ENCODE results near the gene MICAL3. TPM values are rescaled to one million over a fixed set of nuclear protein-coding genes. Genes with fewer than 3 reads are reported as not detected.
"Not testable (repeated sequence)": the region's sequence is repeated elsewhere in the genome, so short reads cannot be mapped to it uniquely, and the experiment has no call there.

Gene MICAL3
- polyA plus RNA-seq, 4 donors: 3.2 to 31.4 (median 10.0) TPM

- not testable (repeated sequence) for DNase-seq; H3K4me3 ChIP-seq (ENCODE audit: low read depth in 1 of 3, low read length in 3 of 3); H3K27ac ChIP-seq (ENCODE audit: low read depth in 1 of 3, low read length in 2 of 3); FAIRE-seq; H3K27me3 ChIP-seq (ENCODE audit: control insufficient read depth in 3 of 3, insufficient read depth in 3 of 3, low read length in 3 of 3); H3K9me3 ChIP-seq (ENCODE audit: control insufficient read depth in 2 of 2, insufficient read depth in 1 of 2, low read depth in 1 of 2, low read length in 1 of 2); H3K36me3 ChIP-seq (ENCODE audit: control insufficient read depth in 3 of 3, insufficient read depth in 2 of 3, low read depth in 1 of 3, low read length in 3 of 3)
- peaks cover 5 to 77% (median 10%) of the 10 kb centered on the region in 3 donors for H3K4me1 ChIP-seq (ENCODE audit: control insufficient read depth in 3 of 3, insufficient read depth in 2 of 3, low read depth in 1 of 3, low read length in 2 of 3)
- 81 to 95% (median 92%) methylated on average over 6 of the region's 6 CpGs for WGBS, 3 donors
Measured at GRCh38 chr22:18063715-18064114, 39.4 kb upstream of the MICAL3 start.

- Histone ChIP-seq H3K27me3 (ENCODE audit: control insufficient read depth in 3 of 3, insufficient read depth in 3 of 3, low read length in 3 of 3) (no peaks in the 10 kb centered on the region), H3K36me3 (ENCODE audit: control insufficient read depth in 3 of 3, insufficient read depth in 2 of 3, low read depth in 1 of 3, low read length in 3 of 3) (no peaks in the 10 kb centered on the region), H3K27ac (ENCODE audit: low read depth in 1 of 3, low read length in 2 of 3) (no peak overlapping the region), H3K4me3 (ENCODE audit: low read depth in 1 of 3, low read length in 3 of 3) (no peak overlapping the region), H3K4me1 (ENCODE audit: control insufficient read depth in 3 of 3, insufficient read depth in 2 of 3, low read depth in 1 of 3, low read length in 2 of 3) (peaks cover 5 to 77% (median 10%) of the 10 kb centered on the region in 3 donors), H3K9me3 (ENCODE audit: control insufficient read depth in 2 of 2, insufficient read depth in 1 of 2, low read depth in 1 of 2, low read length in 1 of 2) (no peaks in the 10 kb centered on the region)
- FAIRE-seq (no peak), DNase-seq (no peak)
- 87 to 93% (median 90%) methylated on average over 7 of the region's 7 CpGs for WGBS, 3 donors
Measured at GRCh38 chr22:18063306-18063705, 38.9 kb upstream of the MICAL3 start.

DNA sequence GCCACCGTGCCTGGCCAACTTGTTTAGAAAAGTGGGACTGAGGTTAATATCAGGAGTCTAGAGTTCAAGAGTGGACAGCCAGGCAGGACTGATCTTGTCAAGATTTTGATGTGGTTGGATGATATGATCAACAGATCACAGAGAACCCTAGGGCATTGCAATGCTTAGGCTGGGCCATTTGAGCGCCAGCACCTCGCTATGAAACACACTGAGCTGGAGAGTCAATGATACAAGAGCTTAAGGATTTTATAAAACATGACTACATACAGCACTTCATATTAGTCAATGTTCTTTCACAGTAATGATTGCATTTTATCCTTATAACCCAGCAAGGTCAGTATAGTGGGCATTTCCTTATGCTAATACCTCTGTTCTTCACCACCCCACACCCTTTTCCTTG is 38.1 kb upstream of the MICAL3 start:
- no peaks in the 10 kb centered on the region for H3K9me3 ChIP-seq (ENCODE audit: control insufficient read depth in 2 of 2, insufficient read depth in 1 of 2, low read depth in 1 of 2, low read length in 1 of 2)
- H3K36me3 ChIP-seq (ENCODE audit: control insufficient read depth in 3 of 3, insufficient read depth in 2 of 3, low read depth in 1 of 3, low read length in 3 of 3): no peaks in the 10 kb centered on the region
- no peak for FAIRE-seq
- no peak overlapping the region for H3K4me3 ChIP-seq (ENCODE audit: low read depth in 1 of 3, low read length in 3 of 3)
- H3K27ac ChIP-seq (ENCODE audit: low read depth in 1 of 3, low read length in 2 of 3): peak overlapping the region in 1 of 3 donors; percentile 14
- DNase-seq: peak in 1 of 2 donors; percentile 35
- WGBS, 3 donors: 82 to 95% (median 94%) methylated on average over 3 of the region's 3 CpGs
- peaks cover 5 to 77% (median 10%) of the 10 kb centered on the region in 3 donors for H3K4me1 ChIP-seq (ENCODE audit: control insufficient read depth in 3 of 3, insufficient read depth in 2 of 3, low read depth in 1 of 3, low read length in 2 of 3)
- H3K27me3 ChIP-seq (ENCODE audit: control insufficient read depth in 3 of 3, insufficient read depth in 3 of 3, low read length in 3 of 3): no peaks in the 10 kb centered on the region

DNA sequence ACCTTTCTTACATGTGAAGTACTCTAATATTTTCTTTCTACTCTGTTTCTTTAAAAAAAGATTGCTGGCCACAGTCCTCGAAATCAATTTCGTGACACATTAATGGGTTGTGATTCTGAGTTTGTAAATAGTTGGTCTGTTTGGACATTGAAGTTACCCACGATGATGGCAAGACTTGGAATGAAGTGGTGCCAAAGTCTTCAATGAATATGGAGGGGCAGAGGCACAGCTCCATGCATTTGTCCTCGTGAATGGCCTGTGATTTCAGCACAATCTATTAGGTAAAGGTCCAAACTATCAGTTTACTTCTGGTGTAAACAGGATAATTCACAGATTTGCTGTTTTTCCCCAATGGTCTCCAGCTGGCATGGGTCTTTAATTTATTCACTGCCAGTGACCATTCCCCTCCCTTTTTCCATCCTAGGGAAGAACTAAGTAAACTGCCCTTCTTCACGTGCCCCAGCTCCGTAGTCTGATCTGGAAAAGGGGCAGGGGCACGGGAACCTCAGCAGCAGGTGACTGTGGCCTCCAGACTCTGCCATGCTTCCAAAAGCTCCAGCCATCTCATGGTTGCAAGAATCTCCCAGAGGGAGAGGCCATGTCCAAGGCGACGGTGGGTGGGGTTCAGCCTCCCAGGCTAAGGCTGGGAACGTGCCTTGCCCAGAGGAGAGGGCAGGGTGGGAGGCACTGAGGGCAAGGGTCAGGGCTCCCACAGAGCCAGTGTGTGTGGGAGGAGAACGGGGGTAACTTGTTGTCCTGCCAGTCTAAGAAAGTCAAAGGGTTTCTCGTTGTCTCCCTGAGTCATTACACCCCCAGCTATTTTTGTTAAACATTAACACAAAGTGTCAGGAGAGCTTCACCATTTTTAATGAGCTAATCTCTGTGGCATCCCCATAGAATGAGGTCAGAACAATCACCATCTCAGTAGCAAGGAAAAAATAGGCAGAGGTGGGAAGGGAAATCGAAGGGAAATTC is 36.6 kb upstream of the MICAL3 start:
- Histone ChIP-seq H3K36me3 (ENCODE audit: control insufficient read depth in 3 of 3, insufficient read depth in 2 of 3, low read depth in 1 of 3, low read length in 3 of 3) (no peaks in the 10 kb centered on the region), H3K9me3 (ENCODE audit: control insufficient read depth in 2 of 2, insufficient read depth in 1 of 2, low read depth in 1 of 2, low read length in 1 of 2) (no peaks in the 10 kb centered on the region), H3K4me1 (ENCODE audit: control insufficient read depth in 3 of 3, insufficient read depth in 2 of 3, low read depth in 1 of 3, low read length in 2 of 3) (peaks cover 5 to 77% (median 13%) of the 10 kb centered on the region in 3 donors), H3K4me3 (ENCODE audit: low read depth in 1 of 3, low read length in 3 of 3) (no peak overlapping the region), H3K27me3 (ENCODE audit: control insufficient read depth in 3 of 3, insufficient read depth in 3 of 3, low read length in 3 of 3) (no peaks in the 10 kb centered on the region), H3K27ac (ENCODE audit: low read depth in 1 of 3, low read length in 2 of 3) (peak overlapping the region; percentile 46 to 97 (median 76))
- 29 to 56% (median 38%) methylated on average over 13 of the region's 13 CpGs for WGBS, 3 donors
- DNase-seq: peak; percentile 88 to 92
- no peak for FAIRE-seq

- H3K4me3 ChIP-seq (ENCODE audit: low read depth in 1 of 3, low read length in 3 of 3): no peak overlapping the region
- no peaks in the 10 kb centered on the region for H3K36me3 ChIP-seq (ENCODE audit: control insufficient read depth in 3 of 3, insufficient read depth in 2 of 3, low read depth in 1 of 3, low read length in 3 of 3)
- 83 to 87% (median 86%) methylated on average over 5 of the region's 5 CpGs for WGBS, 3 donors
- no peak for FAIRE-seq
- no peak for DNase-seq
- peaks cover 2 to 74% (median 13%) of the 10 kb centered on the region in 3 donors for H3K4me1 ChIP-seq (ENCODE audit: control insufficient read depth in 3 of 3, insufficient read depth in 2 of 3, low read depth in 1 of 3, low read length in 2 of 3)
- no peaks in the 10 kb centered on the region for H3K9me3 ChIP-seq (ENCODE audit: control insufficient read depth in 2 of 2, insufficient read depth in 1 of 2, low read depth in 1 of 2, low read length in 1 of 2)
- peak overlapping the region in 1 of 3 donors; percentile 97 for H3K27ac ChIP-seq (ENCODE audit: low read depth in 1 of 3, low read length in 2 of 3)
- H3K27me3 ChIP-seq (ENCODE audit: control insufficient read depth in 3 of 3, insufficient read depth in 3 of 3, low read length in 3 of 3): no peaks in the 10 kb centered on the region
Measured at GRCh38 chr22:18059991-18060390, 35.6 kb upstream of the MICAL3 start.

DNA sequence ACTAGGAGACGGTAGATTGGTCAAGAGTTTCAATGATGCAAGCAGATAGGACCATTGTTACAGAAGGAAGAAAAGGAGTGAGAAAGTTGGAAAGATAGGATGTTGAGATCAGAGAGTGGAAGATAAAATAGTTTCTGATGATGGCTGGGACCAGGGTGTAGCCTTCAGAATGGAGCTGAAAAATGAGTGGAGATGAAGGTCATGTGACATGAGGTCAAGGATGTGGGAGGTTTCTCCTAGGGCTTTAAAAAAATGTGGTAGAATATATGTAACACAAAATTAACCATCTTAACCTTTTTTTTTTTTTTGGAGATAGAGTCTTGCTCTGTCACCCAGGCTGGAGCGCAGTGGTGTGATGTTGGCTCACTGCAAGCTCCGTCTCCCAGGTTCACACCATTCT is 35.1 kb upstream of the MICAL3 start:
- no peaks in the 10 kb centered on the region for H3K36me3 ChIP-seq (ENCODE audit: control insufficient read depth in 3 of 3, insufficient read depth in 2 of 3, low read depth in 1 of 3, low read length in 3 of 3)
- no peak overlapping the region for H3K4me3 ChIP-seq (ENCODE audit: low read depth in 1 of 3, low read length in 3 of 3)
- no peak for DNase-seq
- no peaks in the 10 kb centered on the region for H3K27me3 ChIP-seq (ENCODE audit: control insufficient read depth in 3 of 3, insufficient read depth in 3 of 3, low read length in 3 of 3)
- no peak for FAIRE-seq
- 94 to 98% (median 98%) methylated on average over 3 of the region's 3 CpGs for WGBS, 3 donors
- no peaks in the 10 kb centered on the region for H3K9me3 ChIP-seq (ENCODE audit: control insufficient read depth in 2 of 2, insufficient read depth in 1 of 2, low read depth in 1 of 2, low read length in 1 of 2)
- peaks cover 2 to 72% (median 13%) of the 10 kb centered on the region in 3 donors for H3K4me1 ChIP-seq (ENCODE audit: control insufficient read depth in 3 of 3, insufficient read depth in 2 of 3, low read depth in 1 of 3, low read length in 2 of 3)
- peak overlapping the region in 1 of 3 donors; percentile 84 for H3K27ac ChIP-seq (ENCODE audit: low read depth in 1 of 3, low read length in 2 of 3)

GRCh38 chr22:18059094-18059417 is 34.7 kb upstream of the MICAL3 start:
- Histone ChIP-seq H3K9me3 (ENCODE audit: control insufficient read depth in 2 of 2, insufficient read depth in 1 of 2, low read depth in 1 of 2, low read length in 1 of 2) (no peaks in the 10 kb centered on the region), H3K27ac (ENCODE audit: low read depth in 1 of 3, low read length in 2 of 3) (peak overlapping the region in 1 of 3 donors; percentile 84), H3K36me3 (ENCODE audit: control insufficient read depth in 3 of 3, insufficient read depth in 2 of 3, low read depth in 1 of 3, low read length in 3 of 3) (no peaks in the 10 kb centered on the region), H3K4me3 (ENCODE audit: low read depth in 1 of 3, low read length in 3 of 3) (no peak overlapping the region), H3K4me1 (ENCODE audit: control insufficient read depth in 3 of 3, insufficient read depth in 2 of 3, low read depth in 1 of 3, low read length in 2 of 3) (peaks cover 2 to 70% (median 13%) of the 10 kb centered on the region in 3 donors), H3K27me3 (ENCODE audit: control insufficient read depth in 3 of 3, insufficient read depth in 3 of 3, low read length in 3 of 3) (no peaks in the 10 kb centered on the region)
- 52 to 71% (median 55%) methylated on average over 5 of the region's 5 CpGs for WGBS, 3 donors
- peak in 1 of 2 donors; percentile 52 for DNase-seq
- FAIRE-seq: no peak

DNA sequence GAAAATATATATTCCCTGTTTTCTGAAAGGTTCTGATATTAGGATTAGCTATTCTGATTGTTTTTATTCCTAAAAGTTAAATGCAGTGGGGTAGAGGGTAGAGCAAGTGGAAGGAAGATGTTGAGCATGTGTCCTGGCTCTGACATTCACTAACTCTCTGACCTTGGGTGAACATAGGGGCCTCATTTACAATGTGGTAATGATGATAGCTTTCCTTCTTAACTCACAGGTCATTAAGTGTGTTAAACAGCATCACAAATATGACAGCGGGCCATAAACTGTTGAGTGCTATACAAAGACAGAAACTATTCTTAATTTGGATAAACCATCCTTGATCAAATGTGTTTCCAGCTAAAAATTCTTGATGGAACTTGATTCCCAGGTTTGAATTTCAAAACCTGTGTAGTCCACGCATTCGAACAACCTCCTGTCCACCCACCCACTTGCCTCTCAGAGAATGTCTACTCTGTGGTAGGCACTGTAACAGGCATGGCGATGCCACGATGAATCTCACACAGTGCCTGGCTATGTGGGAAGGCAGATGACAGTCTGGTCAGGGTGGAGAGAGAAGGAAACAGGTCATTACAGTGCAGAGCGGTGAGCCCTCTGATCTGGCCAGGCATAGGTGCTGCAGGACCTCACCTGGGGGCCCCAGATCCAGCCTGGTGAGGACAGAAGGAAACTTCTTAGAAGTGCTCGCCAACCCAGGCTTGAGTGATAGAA is 34.2 kb upstream of the MICAL3 start:
- H3K27ac ChIP-seq (ENCODE audit: low read depth in 1 of 3, low read length in 2 of 3): peak overlapping the region in 2 of 3 donors; percentile 26 to 84
- no peaks in the 10 kb centered on the region for H3K36me3 ChIP-seq (ENCODE audit: control insufficient read depth in 3 of 3, insufficient read depth in 2 of 3, low read depth in 1 of 3, low read length in 3 of 3)
- no peak for FAIRE-seq
- peaks cover 2 to 70% (median 13%) of the 10 kb centered on the region in 3 donors for H3K4me1 ChIP-seq (ENCODE audit: control insufficient read depth in 3 of 3, insufficient read depth in 2 of 3, low read depth in 1 of 3, low read length in 2 of 3)
- DNase-seq: peak in 1 of 2 donors; percentile 77
- H3K9me3 ChIP-seq (ENCODE audit: control insufficient read depth in 2 of 2, insufficient read depth in 1 of 2, low read depth in 1 of 2, low read length in 1 of 2): no peaks in the 10 kb centered on the region
- H3K4me3 ChIP-seq (ENCODE audit: low read depth in 1 of 3, low read length in 3 of 3): no peak overlapping the region
- WGBS, 3 donors: 95 to 97% (median 96%) methylated on average over 7 of the region's 7 CpGs
- no peaks in the 10 kb centered on the region for H3K27me3 ChIP-seq (ENCODE audit: control insufficient read depth in 3 of 3, insufficient read depth in 3 of 3, low read length in 3 of 3)
